Stimulated activated CD8-positive, alpha-beta memory T cell treated with anti-CD3 and anti-CD28 coated beads, Interleukin-7, amount 100 ng/mL, for 1 hour (primary cell): ENCODE data around the gene APPL2.

ENCODE experiments used
- DNase-seq, 2 donors: peaks; one replicate each; pipeline ENCODE4 v3.0.0-alpha.2; 2020; ENCODE audit warnings: low read depth in 2 of 2

The APPL2 gene

GRCh38 chr12:105235732-105236476 lies at the start of gene APPL2:
TSS of gene APPL2 (minus strand) at chr12:105236174. CDS start at chr12:105236012, 162 bp downstream.
- peak; percentile 72 to 76 for DNase-seq

GRCh38 chr12:105285378-105285777 lies 49.4 kb upstream of the APPL2 start:
- no peak for DNase-seq

- no peak for DNase-seq
Observed at GRCh38 chr12:105281694-105282049, 45.7 kb upstream of the APPL2 start.

GRCh38 chr12:105280966-105281693 lies 45.2 kb upstream of the APPL2 start:
- DNase-seq: no peak

GRCh38 chr12:105279460-105280056 lies 43.6 kb upstream of the APPL2 start:
- peak; percentile 1 to 10 for DNase-seq

- DNase-seq: no peak
Observed at GRCh38 chr12:105278043-105278697, 42.2 kb upstream of the APPL2 start.

GRCh38 chr12:105275997-105276733 lies 40.2 kb upstream of the APPL2 start:
- DNase-seq: no peak

GRCh38 chr12:105274571-105274970 lies 38.6 kb upstream of the APPL2 start:
- no peak for DNase-seq

- DNase-seq: no peak
Observed at GRCh38 chr12:105273601-105274000, 37.6 kb upstream of the APPL2 start.

GRCh38 chr12:105272814-105273416 lies 36.9 kb upstream of the APPL2 start:
- DNase-seq: no peak

GRCh38 chr12:105272152-105272551 lies 36.2 kb upstream of the APPL2 start:
- DNase-seq: no peak

- DNase-seq: no peak
Observed at GRCh38 chr12:105271364-105271763, 35.4 kb upstream of the APPL2 start.

- no peak for DNase-seq
Observed at GRCh38 chr12:105270671-105271255, 34.8 kb upstream of the APPL2 start.

GRCh38 chr12:105267711-105268110 lies 31.7 kb upstream of the APPL2 start:
- DNase-seq: no peak

GRCh38 chr12:105264771-105265170 lies 28.8 kb upstream of the APPL2 start:
- no peak for DNase-seq

GRCh38 chr12:105262461-105263184 lies 26.6 kb upstream of the APPL2 start:
- DNase-seq: no peak

- no peak for DNase-seq
Observed at GRCh38 chr12:105261010-105261409, 25.0 kb upstream of the APPL2 start.

GRCh38 chr12:105259226-105259625 lies 23.3 kb upstream of the APPL2 start:
- DNase-seq: no peak

GRCh38 chr12:105257321-105257728 lies 21.4 kb upstream of the APPL2 start:
- no peak for DNase-seq

- DNase-seq: no peak
Observed at GRCh38 chr12:105256921-105257320, 20.9 kb upstream of the APPL2 start.
